Right atrium auricular region (tissue), 2 donors: ENCODE data around the gene CD34. TPM values are rescaled to one million over a fixed set of nuclear protein-coding genes. Genes with fewer than 3 reads are reported as not detected.

Source experiments
- DNase-seq: peaks from one replicate; pipeline ENCODE4 v3.0.0-alpha.2; 2019; ENCODE audit warnings: low spot score
- H3K27ac ChIP-seq, 2 donors: fragments of 200-600 bp; sonication (generic); 1 replicate in 1 of 2; 2 replicates in 1 of 2; pipeline ENCODE4 v1.5.1; 2016 to 2019
- H3K27me3 ChIP-seq, 2 donors: fragments of 200-600 bp; sonication (generic); one replicate each; pipeline versions ENCODE4 v1.5.1 to v1.6.0; 2017 to 2019
- H3K36me3 ChIP-seq: fragments of 200-600 bp; sonication (generic); one replicate; pipeline ENCODE4 v1.5.1; 2016
- H3K4me1 ChIP-seq, 2 donors: fragments of 200-600 bp; sonication (generic); one replicate each; pipeline versions ENCODE4 v1.5.1 to v1.6.0; 2017 to 2019
- H3K4me3 ChIP-seq, 2 donors: fragments of 200-600 bp; sonication (generic); 1 replicate in 1 of 2; 2 replicates in 1 of 2; pipeline ENCODE4 v1.5.1; 2017 to 2019; ENCODE audit warnings: mild to moderate bottlenecking in 1 of 2, moderate library complexity in 1 of 2
- H3K9me3 ChIP-seq, 2 donors: fragments of 200-600 bp; sonication (generic); one replicate each; pipeline ENCODE4 v1.5.1; 2019
- CTCF ChIP-seq, 2 donors: fragments of 200-600 bp; sonication (generic); IDR thresholded peaks; one replicate each; pipeline ENCODE4 v1.5.1; 2019; ENCODE audit warnings: antibody characterized with exemption in 2 of 2
- total RNA-seq, 2 donors: library from RNA; depleted of rRNA; stranded (reverse); fragments of >200 nt; gene quantifications; one replicate each; pipeline ENCODE4 v1.1.0, GENCODE V29; 2016

Gene CD34
- total RNA-seq, 2 donors from 2014 or later, result 76.7 to 76.8 TPM

DNA sequence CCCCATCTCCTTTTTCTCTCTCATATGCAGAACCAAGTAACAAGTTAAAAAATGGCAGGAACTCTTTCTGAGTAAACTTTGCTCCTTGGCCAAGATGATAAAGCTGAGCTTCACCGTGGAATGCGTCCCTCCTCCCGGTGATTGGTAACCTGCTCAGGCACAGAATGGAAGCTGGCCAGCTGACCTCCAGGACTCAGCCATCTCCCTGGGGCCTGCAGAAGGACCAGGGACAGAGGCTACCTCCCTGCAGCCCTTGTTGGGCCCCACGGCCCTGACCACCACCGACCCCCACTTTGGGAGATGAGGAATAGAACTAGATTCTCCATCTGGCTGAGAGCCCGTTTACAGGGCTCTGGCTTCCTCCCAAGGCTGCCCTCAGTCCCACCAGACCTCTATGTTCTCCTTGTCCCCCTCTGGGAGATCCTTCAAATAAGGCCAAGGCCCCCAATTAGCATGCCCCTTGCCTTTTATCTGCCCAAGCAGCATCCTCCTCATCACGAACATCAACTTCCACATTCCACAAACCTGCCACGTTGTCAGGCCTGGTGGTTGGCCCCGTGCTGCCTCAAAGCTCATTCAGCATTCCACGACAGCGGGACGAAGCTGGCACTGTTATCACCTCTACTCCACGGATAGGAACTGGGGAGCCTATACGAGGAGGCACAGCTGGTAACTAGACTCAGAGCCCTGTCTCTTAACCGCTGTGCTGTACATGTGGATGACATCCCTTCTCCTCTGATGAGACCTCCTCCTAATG, 74.2 kb downstream of the CD34 start:
- DNase-seq, result no peak
- H3K27me3 ChIP-seq, result no peaks in the 10 kb centered on the region
- H3K4me1 ChIP-seq, result peaks cover 0 to 88% of the 10 kb centered on the region in 2 donors
- no peaks in the 10 kb centered on the region for H3K9me3 ChIP-seq
- peak overlapping the region; percentile 94 to 96 for H3K27ac ChIP-seq
- no peak overlapping the region for H3K4me3 ChIP-seq
- no peak for TF ChIP-seq CTCF (IDR thresholded peaks at IDR 0.05)
- H3K36me3 ChIP-seq, result no peaks in the 10 kb centered on the region

DNA sequence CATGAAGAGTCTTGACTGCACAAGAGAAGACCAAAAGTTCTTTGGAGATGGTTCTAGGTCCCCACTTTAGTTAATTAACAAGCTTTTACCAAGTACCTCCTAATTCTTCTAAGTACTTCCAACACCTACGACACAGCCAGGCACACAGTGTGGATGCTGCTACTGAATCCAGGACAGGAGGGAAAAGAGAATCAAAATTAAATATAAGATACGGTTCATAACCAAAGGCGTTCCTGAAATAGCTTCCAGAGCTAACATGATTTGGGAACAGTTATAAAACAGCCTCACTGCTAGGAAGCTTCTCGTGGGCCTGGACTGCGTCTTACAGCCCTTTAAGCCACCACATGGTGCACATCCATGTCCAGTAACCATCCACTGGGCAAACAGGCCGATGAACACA, 75.0 kb downstream of the CD34 start:
- H3K9me3 ChIP-seq, result no peaks in the 10 kb centered on the region
- H3K36me3 ChIP-seq, result no peaks in the 10 kb centered on the region
- no peaks in the 10 kb centered on the region for H3K27me3 ChIP-seq
- no peak for DNase-seq
- no peak overlapping the region for H3K4me3 ChIP-seq
- TF ChIP-seq CTCF (IDR thresholded peaks at IDR 0.05), result no peak
- peaks cover 0 to 93% of the 10 kb centered on the region in 2 donors for H3K4me1 ChIP-seq
- H3K27ac ChIP-seq, result peak overlapping the region; percentile 94 to 96

DNA sequence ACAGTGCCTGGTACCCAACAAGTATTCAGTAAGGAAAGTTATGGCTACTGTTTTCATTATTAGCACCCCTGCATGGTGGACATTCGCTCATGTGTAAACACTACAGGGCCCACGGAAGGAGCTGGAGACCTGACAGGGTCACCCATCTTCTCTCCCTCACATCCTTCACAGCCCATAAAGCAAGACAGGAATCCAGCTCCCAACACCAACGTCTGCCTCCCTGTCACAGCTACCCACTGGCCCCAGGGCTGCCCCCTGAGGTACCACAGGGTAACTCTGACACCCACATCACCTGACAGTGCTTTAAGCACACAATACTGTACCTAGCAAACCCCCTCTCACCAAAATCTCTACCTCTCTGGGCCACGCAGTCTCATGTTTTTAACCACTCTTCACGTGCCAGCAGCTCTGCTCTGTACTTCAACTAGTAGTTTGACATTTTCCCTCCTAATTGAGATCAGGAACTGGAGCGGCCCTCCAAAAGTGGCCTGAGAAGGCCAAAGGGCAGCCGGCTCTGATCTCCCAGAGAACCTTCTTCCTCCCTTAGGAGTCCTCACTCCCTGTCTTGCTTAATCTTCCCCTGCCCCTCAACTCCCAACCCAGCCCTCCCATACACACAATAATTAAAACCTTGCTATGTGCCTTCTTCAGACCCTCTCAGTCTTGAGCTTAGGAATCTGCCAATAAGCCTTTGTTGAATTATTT, 76.8 kb downstream of the CD34 start:
- no peak for DNase-seq
- no peak overlapping the region for H3K4me3 ChIP-seq
- peaks cover 0 to 99% of the 10 kb centered on the region in 2 donors for H3K4me1 ChIP-seq
- no peaks in the 10 kb centered on the region for H3K36me3 ChIP-seq
- TF ChIP-seq CTCF (IDR thresholded peaks at IDR 0.05), result no peak
- no peaks in the 10 kb centered on the region for H3K27me3 ChIP-seq
- peak overlapping the region; percentile 94 to 96 for H3K27ac ChIP-seq
- H3K9me3 ChIP-seq, result no peaks in the 10 kb centered on the region

DNA sequence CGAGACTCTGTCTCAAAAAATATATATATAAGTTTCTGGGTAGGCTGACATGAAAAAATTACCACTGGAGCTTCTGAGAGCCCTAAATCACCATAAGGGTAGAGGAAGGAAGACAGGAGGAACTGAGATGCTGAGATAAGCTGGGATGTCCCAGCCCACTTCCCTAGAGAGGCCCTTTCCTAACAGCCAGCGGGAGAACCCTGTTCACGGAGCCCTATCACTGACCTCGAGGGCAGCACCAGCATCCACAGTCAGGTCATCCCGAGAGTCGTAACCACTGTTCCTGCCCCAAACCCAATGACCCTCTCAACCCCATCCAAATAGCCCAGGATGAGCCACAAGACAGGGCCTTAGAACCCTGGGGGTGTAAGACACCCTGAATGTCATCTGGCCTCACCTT, 77.5 kb downstream of the CD34 start:
- Histone ChIP-seq H3K4me1 (peaks cover 0 to 99% of the 10 kb centered on the region in 2 donors), H3K27me3 (no peaks in the 10 kb centered on the region)
- DNase-seq, result no peak

DNA sequence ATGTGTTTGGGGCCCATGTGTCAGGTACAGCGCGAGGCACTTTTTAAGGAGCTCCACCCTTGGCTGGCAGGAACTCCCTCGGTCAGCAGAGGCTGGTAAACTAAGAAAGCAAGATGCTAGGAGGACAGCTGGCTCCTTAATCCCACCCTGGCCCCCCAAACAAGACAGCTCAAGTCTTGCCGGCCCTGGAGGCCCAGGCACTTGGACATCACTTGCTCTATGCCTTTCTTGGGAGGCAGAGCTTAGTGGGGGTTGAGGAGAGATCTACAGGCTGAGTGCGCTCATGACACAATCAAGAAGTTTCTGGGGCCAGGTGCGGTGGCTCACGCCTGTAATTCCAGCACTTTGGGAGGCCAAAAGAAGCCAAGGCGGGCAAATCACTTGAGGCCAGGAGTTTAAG, 78.1 kb downstream of the CD34 start:
- Histone ChIP-seq H3K27ac (peak overlapping the region; percentile 94 to 96), H3K9me3 (no peaks in the 10 kb centered on the region), H3K4me1 (peaks cover 0 to 99% of the 10 kb centered on the region in 2 donors), H3K4me3 (no peak overlapping the region), H3K36me3 (no peaks in the 10 kb centered on the region), H3K27me3 (no peaks in the 10 kb centered on the region)
- no peak for TF ChIP-seq CTCF (IDR thresholded peaks at IDR 0.05)
- DNase-seq, result no peak

More for the DNA sequence above, 77.5 kb downstream of the CD34 start:
- H3K27ac ChIP-seq, result peak overlapping the region; percentile 94 to 96
- H3K4me3 ChIP-seq, result no peak overlapping the region
- no peak for TF ChIP-seq CTCF (IDR thresholded peaks at IDR 0.05)
- no peaks in the 10 kb centered on the region for H3K36me3 ChIP-seq
- no peaks in the 10 kb centered on the region for H3K9me3 ChIP-seq
